AG09319 (cell line): Measurements from ENCODE around the gene APBB1.

Source experiments
- DNase-seq: peaks from one replicate; pipeline ENCODE4 v3.0.0-alpha.2; 2010; ENCODE audit warnings: low read depth; ENCODE audit errors: extremely low read depth
- TF ChIP-seq, protein P1 (sequence below): IDR thresholded peaks from 2 replicates; pipeline ENCODE4 v1.5.1; 2011; ENCODE audit warnings: low read depth, mild to moderate bottlenecking, inconsistent platforms, low read length, moderate library complexity

The APBB1 gene

DNA sequence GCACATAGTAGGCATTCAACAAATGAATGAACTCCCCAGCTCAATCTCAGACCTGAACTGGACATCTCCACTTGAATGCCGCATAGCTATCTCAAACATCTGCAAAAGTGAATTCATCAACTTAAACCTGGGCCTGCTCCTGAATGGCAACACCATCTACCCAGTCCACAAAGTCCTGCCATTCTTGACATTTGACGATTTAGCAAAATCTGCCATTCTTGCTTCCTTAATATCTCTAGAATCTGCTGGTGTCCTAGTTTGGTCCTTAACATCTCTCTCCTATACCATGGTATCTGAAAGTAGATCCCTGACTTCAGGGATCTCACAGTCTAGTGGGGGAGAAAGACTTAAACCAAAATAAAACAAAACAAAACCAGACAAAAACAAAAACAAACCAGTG, 34.3 kb upstream of the APBB1 start:
- DNase-seq, result no peak

DNA sequence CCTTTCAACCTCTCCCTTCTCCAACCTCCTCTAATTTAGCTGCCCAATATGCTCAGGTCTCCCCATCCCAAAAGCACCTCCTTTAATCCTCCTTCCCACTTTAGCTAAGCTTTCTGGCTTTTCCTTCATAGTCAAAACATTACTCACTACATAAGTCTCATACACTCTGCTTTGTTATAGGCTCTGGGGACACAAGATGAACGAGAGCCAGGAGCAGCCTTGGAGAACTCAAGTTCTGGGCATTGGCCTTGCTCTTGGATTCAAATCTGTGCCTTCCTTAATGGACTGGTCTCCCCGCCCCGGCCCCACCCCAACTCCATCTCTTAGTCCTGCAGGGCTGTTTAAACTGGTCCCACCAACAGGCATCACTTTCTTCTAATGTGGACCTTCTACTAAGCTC, 33.3 kb upstream of the APBB1 start:
- DNase-seq, result no peak
- TF ChIP-seq, protein P1, sequence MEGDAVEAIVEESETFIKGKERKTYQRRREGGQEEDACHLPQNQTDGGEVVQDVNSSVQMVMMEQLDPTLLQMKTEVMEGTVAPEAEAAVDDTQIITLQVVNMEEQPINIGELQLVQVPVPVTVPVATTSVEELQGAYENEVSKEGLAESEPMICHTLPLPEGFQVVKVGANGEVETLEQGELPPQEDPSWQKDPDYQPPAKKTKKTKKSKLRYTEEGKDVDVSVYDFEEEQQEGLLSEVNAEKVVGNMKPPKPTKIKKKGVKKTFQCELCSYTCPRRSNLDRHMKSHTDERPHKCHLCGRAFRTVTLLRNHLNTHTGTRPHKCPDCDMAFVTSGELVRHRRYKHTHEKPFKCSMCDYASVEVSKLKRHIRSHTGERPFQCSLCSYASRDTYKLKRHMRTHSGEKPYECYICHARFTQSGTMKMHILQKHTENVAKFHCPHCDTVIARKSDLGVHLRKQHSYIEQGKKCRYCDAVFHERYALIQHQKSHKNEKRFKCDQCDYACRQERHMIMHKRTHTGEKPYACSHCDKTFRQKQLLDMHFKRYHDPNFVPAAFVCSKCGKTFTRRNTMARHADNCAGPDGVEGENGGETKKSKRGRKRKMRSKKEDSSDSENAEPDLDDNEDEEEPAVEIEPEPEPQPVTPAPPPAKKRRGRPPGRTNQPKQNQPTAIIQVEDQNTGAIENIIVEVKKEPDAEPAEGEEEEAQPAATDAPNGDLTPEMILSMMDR, result no peak

More for the DNA sequence above, 34.3 kb upstream of the APBB1 start:
- TF ChIP-seq, protein P1, result no peak

DNA sequence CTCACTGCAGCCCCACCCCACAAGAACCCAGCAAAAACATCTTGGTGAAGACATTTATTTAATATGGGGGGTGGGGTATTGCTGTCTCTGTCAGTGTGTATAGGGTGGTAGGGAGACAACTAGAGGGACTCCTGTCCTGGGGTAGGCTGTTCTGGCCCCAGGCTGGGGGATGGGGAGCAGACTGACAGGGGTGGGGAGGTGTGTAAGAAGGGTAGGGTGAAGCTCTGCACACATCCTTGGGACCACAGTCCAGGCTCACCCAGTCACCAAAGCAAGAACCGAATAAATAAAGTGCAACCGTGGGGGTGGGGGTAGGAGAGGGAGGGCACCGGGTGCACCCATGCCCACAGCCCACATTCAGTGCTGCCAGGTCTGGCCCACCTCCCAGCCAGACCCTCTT, 29.7 kb upstream of the APBB1 start:
- TF ChIP-seq, protein P1, result no peak
- DNase-seq, result no peak

DNA sequence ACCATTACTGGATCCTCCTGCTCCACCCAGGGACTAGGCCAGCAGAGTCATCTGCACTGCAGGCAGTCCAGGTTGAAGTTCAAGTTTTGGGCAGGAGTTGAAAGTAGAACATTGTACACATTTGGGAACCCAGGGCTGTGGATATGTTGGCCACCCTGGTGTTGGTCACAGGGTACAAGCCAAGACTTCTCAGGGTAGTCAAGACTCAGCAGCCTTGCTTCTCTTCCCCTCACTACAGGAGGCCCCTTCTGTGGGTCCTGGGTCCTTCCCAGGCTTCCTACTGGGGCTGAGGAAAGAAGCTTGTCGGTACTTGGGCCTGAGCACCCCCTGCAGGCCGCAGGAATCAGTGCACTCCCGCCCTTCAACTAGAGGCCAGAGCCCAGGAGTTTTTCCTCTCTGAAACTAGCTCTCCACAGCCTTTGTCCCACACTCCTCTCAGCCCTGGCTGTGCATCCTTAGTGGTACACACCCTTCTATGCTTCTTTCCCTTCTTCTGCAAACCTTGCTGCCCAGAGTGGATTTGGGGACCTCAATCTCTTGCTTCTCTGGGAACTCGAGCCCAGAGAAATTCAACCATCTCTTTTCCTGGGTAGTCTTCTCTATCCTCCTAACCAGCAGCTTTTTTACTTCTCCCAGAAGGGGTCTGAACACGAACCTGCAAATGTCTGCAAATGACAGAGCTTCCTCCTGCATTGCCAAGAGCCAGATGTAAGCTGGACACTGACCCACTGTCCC, 24.5 kb upstream of the APBB1 start:
- peak; percentile 14 for DNase-seq

DNA sequence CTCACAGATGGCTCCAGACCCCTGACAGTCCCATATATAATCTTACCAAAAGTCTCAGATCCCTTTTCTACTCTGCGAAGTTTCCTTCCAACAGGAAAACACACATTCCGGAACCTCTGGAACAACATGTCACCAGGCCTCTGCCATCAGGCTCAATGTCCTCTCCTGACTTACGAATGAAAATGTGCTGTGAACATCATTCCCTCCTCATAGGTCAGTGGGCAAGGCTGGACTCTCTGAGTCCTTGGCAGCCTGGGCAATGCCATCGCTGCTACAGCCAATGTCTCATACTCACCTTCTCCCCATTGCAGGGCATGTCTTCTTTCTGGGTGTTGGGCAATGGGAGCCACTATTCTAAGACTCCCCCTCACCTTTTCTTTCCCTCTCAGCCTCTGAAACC, 23.5 kb upstream of the APBB1 start:
- DNase-seq, result no peak
- TF ChIP-seq, protein P1, result no peak

More for the DNA sequence above, 24.5 kb upstream of the APBB1 start:
- TF ChIP-seq, protein P1, result peak; percentile 90

DNA sequence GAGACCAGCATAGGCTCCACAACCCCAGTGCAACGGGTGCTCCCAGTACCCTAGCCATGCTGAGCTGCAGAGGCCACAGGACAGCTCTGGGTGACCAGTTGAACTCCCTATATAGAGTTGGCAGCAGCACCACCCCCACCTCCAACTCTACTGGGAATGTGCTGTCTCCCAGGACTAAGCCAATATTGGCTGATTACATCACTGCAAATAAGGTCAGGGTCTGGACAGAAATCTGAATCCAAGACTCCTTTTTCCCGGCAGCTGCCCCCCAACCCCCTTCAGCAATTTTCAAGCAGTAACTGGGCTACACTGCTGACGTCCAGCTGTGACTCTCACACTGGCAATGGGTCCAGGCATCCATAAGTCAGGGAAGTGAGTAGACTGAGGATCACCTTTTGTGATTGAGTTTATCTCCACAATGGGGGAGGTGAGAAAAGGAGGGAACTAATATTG, 22.0 kb upstream of the APBB1 start, which contains the start of gene HPX:
TSS of gene HPX (minus strand) at position 82 of the 453 bp plus-strand sequence. CDS start at position 58, 24 bp downstream.
- no peak for DNase-seq
- TF ChIP-seq, protein P1, result no peak

DNA sequence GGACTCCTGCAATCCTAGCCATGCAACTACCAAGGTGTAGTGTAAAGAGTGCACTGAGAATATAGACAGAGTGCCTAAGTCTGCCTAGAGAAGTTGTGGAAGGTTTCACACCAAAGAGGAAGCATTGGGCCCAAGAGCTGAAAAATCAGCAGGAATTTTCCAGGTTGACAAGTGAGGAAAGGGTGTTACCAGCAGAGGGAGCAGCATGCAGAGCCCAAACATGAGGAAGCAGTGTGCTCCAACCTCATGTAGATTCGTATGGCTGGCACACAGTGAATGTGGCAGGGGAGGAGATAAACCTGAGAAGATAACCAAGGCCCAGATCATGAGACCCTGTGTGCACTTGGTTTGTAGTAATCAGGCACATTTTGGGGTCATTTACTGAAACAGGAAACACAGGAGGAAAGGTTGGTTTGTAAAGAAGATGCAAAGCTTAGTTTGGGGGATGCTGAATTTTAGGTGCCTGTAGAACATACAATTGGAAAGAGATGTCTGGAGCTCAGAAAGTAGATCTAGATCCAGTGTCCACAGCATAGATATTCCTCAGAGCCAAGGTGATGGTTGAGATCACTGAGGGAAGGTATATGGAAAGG, 20.2 kb upstream of the APBB1 start:
- DNase-seq, result peak; percentile 20
- TF ChIP-seq, protein P1, result peak; percentile 74
